ENCODE data around the gene USP17L20. TPM values are rescaled to one million over a fixed set of nuclear protein-coding genes. Genes with fewer than 3 reads are reported as not detected.
"Not testable (repeated sequence)": the region's sequence is repeated elsewhere in the genome, so short reads cannot be mapped to it uniquely, and the experiment has no call there.

USP17L20 gene
- not detected for total RNA-seq

- H3K4me1 ChIP-seq; H3K27me3 ChIP-seq; H3K27ac ChIP-seq; in situ Hi-C loops (cut with MboI; ENCODE audit: low sequenced_read_pairs in 4 of 4); ATAC-seq; intact Hi-C loops (cut with DNase I; ENCODE audit: low total_unique reads); DNase-seq; H3K9me3 ChIP-seq; H3K36me3 ChIP-seq; H3K4me3 ChIP-seq: not testable (repeated sequence)
These were observed at the start of gene USP17L20 for GRCh38 chr4:9257824-9258223. Gene USP17L20, plus strand, starts transcription at chr4:9258124. Its CDS starts 0 bp downstream, at chr4:9258124.

- ATAC-seq; intact Hi-C loops (cut with DNase I; ENCODE audit: low total_unique reads); in situ Hi-C loops (cut with MboI; ENCODE audit: low sequenced_read_pairs in 4 of 4): not testable (repeated sequence)
These were observed 47.6 kb upstream of the USP17L20 start, which contains the start of gene USP17L10 for GRCh38 chr4:9210357-9210756. Gene USP17L10, plus strand, starts transcription at chr4:9210657. Its CDS starts 0 bp downstream, at chr4:9210657.

DNA sequence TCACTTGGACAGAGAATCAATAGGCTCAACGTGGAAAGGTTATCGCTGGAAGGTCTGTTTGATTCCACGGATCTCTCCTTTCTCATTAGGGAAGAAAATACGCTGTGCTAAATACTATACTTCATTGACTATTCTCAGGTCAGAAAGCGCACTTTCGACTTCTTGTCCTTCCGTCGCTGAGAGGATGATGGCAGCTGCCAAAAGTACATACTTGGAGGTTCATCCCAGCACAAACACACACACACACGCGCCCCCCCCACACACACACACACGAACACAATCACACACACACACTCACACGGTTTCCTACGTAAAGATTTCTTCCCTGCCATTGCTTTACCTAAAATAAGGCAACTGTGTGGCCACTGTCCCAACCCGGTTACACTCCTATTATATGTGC is 43.2 kb upstream of the USP17L20 start:
- H3K36me3 ChIP-seq; H3K27me3 ChIP-seq; in situ Hi-C loops (cut with MboI; ENCODE audit: low sequenced_read_pairs in 4 of 4); DNase-seq; intact Hi-C loops (cut with DNase I; ENCODE audit: low total_unique reads); ATAC-seq; H3K4me3 ChIP-seq; H3K27ac ChIP-seq; H3K9me3 ChIP-seq; H3K4me1 ChIP-seq: not testable (repeated sequence)

More at GRCh38 chr4:9210357-9210756, 47.6 kb upstream of the USP17L20 start, which contains the start of gene USP17L10:
- H3K36me3 ChIP-seq, H3K4me1 ChIP-seq, H3K27ac ChIP-seq, H3K9me3 ChIP-seq, H3K27me3 ChIP-seq, DNase-seq, H3K4me3 ChIP-seq: not testable (repeated sequence)

DNA sequence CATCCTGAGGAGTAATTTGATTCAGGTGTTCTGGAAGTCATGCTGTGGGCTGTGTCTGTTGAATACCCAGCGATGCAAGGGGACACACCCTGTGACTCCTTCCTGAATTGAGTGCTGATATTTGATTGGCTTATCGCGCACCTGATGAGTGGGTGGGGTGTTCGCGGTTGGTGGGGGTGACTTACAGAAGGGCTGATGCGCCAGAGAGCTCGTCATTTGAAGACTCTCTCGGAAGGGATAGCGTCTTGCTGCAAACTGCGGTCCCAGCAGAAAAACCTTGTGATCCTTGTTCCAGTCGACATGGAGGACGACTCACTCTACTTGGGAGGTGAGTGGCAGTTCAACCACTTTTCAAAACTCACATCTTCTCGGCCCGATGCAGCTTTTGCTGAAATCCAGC is 42.8 kb upstream of the USP17L20 start, which contains the start of gene USP17L11:
TSS of gene USP17L11 (plus strand) at position 301 of the 400 bp plus-strand sequence. CDS start at position 301, 0 bp downstream.
- H3K27ac ChIP-seq; intact Hi-C loops (cut with DNase I; ENCODE audit: low total_unique reads); H3K4me1 ChIP-seq; ATAC-seq; H3K27me3 ChIP-seq; H3K4me3 ChIP-seq; in situ Hi-C loops (cut with MboI; ENCODE audit: low sequenced_read_pairs in 4 of 4); H3K36me3 ChIP-seq; DNase-seq; H3K9me3 ChIP-seq: not testable (repeated sequence)

- H3K9me3 ChIP-seq; intact Hi-C loops (cut with DNase I; ENCODE audit: low total_unique reads); DNase-seq; in situ Hi-C loops (cut with MboI; ENCODE audit: low sequenced_read_pairs in 4 of 4); H3K36me3 ChIP-seq; H3K27me3 ChIP-seq; H3K27ac ChIP-seq; ATAC-seq; H3K4me1 ChIP-seq; H3K4me3 ChIP-seq: not testable (repeated sequence)
These were observed 38.1 kb upstream of the USP17L20 start, which contains the start of gene USP17L12 for GRCh38 chr4:9219852-9220251. Gene USP17L12, plus strand, starts transcription at chr4:9220152. Its CDS starts 0 bp downstream, at chr4:9220152.

GRCh38 chr4:9224596-9224995 is 33.3 kb upstream of the USP17L20 start, which contains the start of gene USP17L13:
Gene USP17L13, plus strand, starts transcription at chr4:9224896. Its CDS starts 0 bp downstream, at chr4:9224896.
- H3K36me3 ChIP-seq; H3K27me3 ChIP-seq; H3K4me1 ChIP-seq; H3K27ac ChIP-seq; intact Hi-C loops (cut with DNase I; ENCODE audit: low total_unique reads); H3K4me3 ChIP-seq; ATAC-seq; DNase-seq; H3K9me3 ChIP-seq; in situ Hi-C loops (cut with MboI; ENCODE audit: low sequenced_read_pairs in 4 of 4): not testable (repeated sequence)

- H3K27me3 ChIP-seq; H3K4me3 ChIP-seq; H3K9me3 ChIP-seq; in situ Hi-C loops (cut with MboI; ENCODE audit: low sequenced_read_pairs in 4 of 4); intact Hi-C loops (cut with DNase I; ENCODE audit: low total_unique reads); DNase-seq; H3K36me3 ChIP-seq; H3K27ac ChIP-seq; ATAC-seq; H3K4me1 ChIP-seq: not testable (repeated sequence)
These were observed 27.7 kb upstream of the USP17L20 start for GRCh38 chr4:9230249-9230648.

GRCh38 chr4:9234085-9234484 is 23.8 kb upstream of the USP17L20 start, which contains the start of gene USP17L15:
Gene USP17L15, plus strand, starts transcription at chr4:9234385. Its CDS starts 0 bp downstream, at chr4:9234385.
- DNase-seq; in situ Hi-C loops (cut with MboI; ENCODE audit: low sequenced_read_pairs in 4 of 4); H3K4me1 ChIP-seq; H3K4me3 ChIP-seq; ATAC-seq; H3K36me3 ChIP-seq; H3K27ac ChIP-seq; H3K9me3 ChIP-seq; H3K27me3 ChIP-seq; intact Hi-C loops (cut with DNase I; ENCODE audit: low total_unique reads): not testable (repeated sequence)

GRCh38 chr4:9238461-9238860 is 19.5 kb upstream of the USP17L20 start:
- peak in 1 of 2 donors; percentile 7 for DNase-seq
- intact Hi-C loops (cut with DNase I; ENCODE audit: low total_unique reads); H3K27ac ChIP-seq; H3K4me3 ChIP-seq; H3K4me1 ChIP-seq; H3K9me3 ChIP-seq; H3K36me3 ChIP-seq; ATAC-seq; in situ Hi-C loops (cut with MboI; ENCODE audit: low sequenced_read_pairs in 4 of 4); H3K27me3 ChIP-seq: not testable (repeated sequence)

GRCh38 chr4:9243579-9243978 is 14.3 kb upstream of the USP17L20 start, which contains the start of gene USP17L17:
Gene USP17L17, plus strand, starts transcription at chr4:9243879. Its CDS starts 0 bp downstream, at chr4:9243879.
- H3K27ac ChIP-seq; ATAC-seq; DNase-seq; H3K27me3 ChIP-seq; intact Hi-C loops (cut with DNase I; ENCODE audit: low total_unique reads); H3K4me3 ChIP-seq; in situ Hi-C loops (cut with MboI; ENCODE audit: low sequenced_read_pairs in 4 of 4); H3K36me3 ChIP-seq; H3K9me3 ChIP-seq; H3K4me1 ChIP-seq: not testable (repeated sequence)

DNA sequence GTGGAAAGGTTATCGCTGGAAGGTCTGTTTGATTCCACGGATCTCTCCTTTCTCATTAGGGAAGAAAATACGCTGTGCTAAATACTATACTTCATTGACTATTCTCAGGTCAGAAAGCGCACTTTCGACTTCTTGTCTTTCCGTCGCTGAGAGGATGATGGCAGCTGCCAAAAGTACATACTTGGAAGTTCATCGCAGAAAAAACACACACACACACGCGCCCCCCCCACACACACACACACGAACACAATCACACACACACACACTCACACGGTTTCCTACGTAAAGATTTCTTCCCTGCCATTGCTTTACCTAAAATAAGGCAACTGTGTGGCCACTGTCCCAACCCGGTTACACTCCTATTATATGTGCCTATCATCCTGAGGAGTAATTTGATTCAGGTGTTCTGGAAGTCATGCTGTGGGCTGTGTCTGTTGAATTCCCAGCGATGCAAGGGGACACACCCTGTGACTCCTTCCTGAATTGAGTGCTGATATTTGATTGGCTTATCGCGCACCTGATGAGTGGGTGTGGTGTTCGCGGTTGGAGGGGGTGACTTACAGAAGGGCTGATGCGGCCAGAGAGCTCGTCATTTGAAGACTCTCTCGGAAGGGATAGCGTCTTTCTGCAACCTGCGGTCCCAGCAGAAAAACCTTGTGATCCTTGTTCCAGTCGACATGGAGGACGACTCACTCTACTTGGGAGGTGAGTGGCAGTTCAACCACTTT is 9.8 kb upstream of the USP17L20 start, which contains the start of gene USP17L18:
TSS of gene USP17L18 (plus strand) at position 678 of the 728 bp plus-strand sequence. CDS start at position 678, 0 bp downstream.
- DNase-seq: peak in 1 of 2 donors; percentile 17
- intact Hi-C loops (cut with DNase I; ENCODE audit: low total_unique reads); H3K4me3 ChIP-seq; ATAC-seq; H3K36me3 ChIP-seq; H3K9me3 ChIP-seq; in situ Hi-C loops (cut with MboI; ENCODE audit: low sequenced_read_pairs in 4 of 4); H3K27me3 ChIP-seq; H3K4me1 ChIP-seq; H3K27ac ChIP-seq: not testable (repeated sequence)
